AG09309 (cell line): ENCODE results near the gene GPBAR1.

Experiments used
- DNase-seq: peaks from one replicate; pipeline ENCODE4 v3.0.0-alpha.2; 2010; ENCODE audit warnings: low read depth
- H3K4me3 ChIP-seq: 2 replicates; pipeline ENCODE4 v1.5.1; 2011; ENCODE audit warnings: mild to moderate bottlenecking, low read depth, low read length, moderate library complexity; ENCODE audit not compliant: control insufficient read depth
- CTCF ChIP-seq: IDR thresholded peaks from 2 replicates; pipeline ENCODE4 v1.5.1; 2011; ENCODE audit warnings: mild to moderate bottlenecking, low read depth, low read length, inconsistent platforms; ENCODE audit not compliant: insufficient read depth, control insufficient read depth; ENCODE audit errors: missing control alignments

Gene GPBAR1

GRCh38 chr2:218281449-218281848 is 20.6 kb downstream of the GPBAR1 start:
- no peak for TF ChIP-seq CTCF
- DNase-seq = no peak
- no peak overlapping the region for H3K4me3 ChIP-seq

- no peak for TF ChIP-seq CTCF
- H3K4me3 ChIP-seq = no peak overlapping the region
- no peak for DNase-seq
These were observed 21.6 kb downstream of the GPBAR1 start for GRCh38 chr2:218282173-218282991.

GRCh38 chr2:218284106-218284811 is 23.4 kb downstream of the GPBAR1 start:
- no peak overlapping the region for H3K4me3 ChIP-seq
- TF ChIP-seq CTCF = no peak
- no peak for DNase-seq

- DNase-seq = peak; percentile 56
- H3K4me3 ChIP-seq = peak overlapping the region; percentile 43
- no peak for TF ChIP-seq CTCF
These were observed 24.8 kb downstream of the GPBAR1 start for GRCh38 chr2:218285604-218286003.

- no peak for TF ChIP-seq CTCF
- H3K4me3 ChIP-seq = peak overlapping the region; percentile 43
- peak; percentile 85 for DNase-seq
These were observed 26.0 kb downstream of the GPBAR1 start for GRCh38 chr2:218286570-218287459.

GRCh38 chr2:218289639-218290315 is 29.0 kb downstream of the GPBAR1 start:
- DNase-seq = no peak
- H3K4me3 ChIP-seq = peak overlapping the region; percentile 67
- TF ChIP-seq CTCF = no peak
